GM20000 (cell line): Measurements from ENCODE around the gene EFHC1.

ENCODE experiments used
- DNase-seq: peaks from one replicate; pipeline ENCODE4 v3.0.0; 2012; ENCODE audit warnings: low spot score
- CTCF ChIP-seq: IDR thresholded peaks from 2 replicates; pipeline ENCODE4 v1.5.1; 2012; ENCODE audit warnings: mild to moderate bottlenecking, control low read depth; ENCODE audit errors: extremely low read depth, missing control alignments

EFHC1 gene

GRCh38 chr6:52522151-52522626 lies 102.0 kb downstream of the EFHC1 start:
- no peak for DNase-seq
- TF ChIP-seq CTCF: no peak

- TF ChIP-seq CTCF: no peak
- DNase-seq: no peak
Measured at GRCh38 chr6:52522655-52523054, 102.5 kb downstream of the EFHC1 start.

- no peak for DNase-seq
Measured at GRCh38 chr6:52523378-52524142, 103.4 kb downstream of the EFHC1 start.

GRCh38 chr6:52524918-52525317 lies 104.8 kb downstream of the EFHC1 start:
- DNase-seq: no peak
- no peak for TF ChIP-seq CTCF

More at GRCh38 chr6:52523378-52524142, 103.4 kb downstream of the EFHC1 start:
- no peak for TF ChIP-seq CTCF

- no peak for DNase-seq
- TF ChIP-seq CTCF: no peak
Measured at GRCh38 chr6:52526634-52527033, 106.5 kb downstream of the EFHC1 start.

GRCh38 chr6:52527436-52527835 lies 107.3 kb downstream of the EFHC1 start:
- no peak for DNase-seq
- no peak for TF ChIP-seq CTCF

GRCh38 chr6:52529311-52529710 lies 109.2 kb downstream of the EFHC1 start:
- TF ChIP-seq CTCF: no peak
- DNase-seq: no peak
